Activated CD4-positive, alpha-beta T cell treated with anti-CD3 and anti-CD28 coated beads for 24 hours (primary cell): Measurements from ENCODE around the gene RXRB.

Experiments used
- DNase-seq, 2 donors: peaks; one replicate each; pipeline ENCODE4 v3.0.0-alpha.2; 2020; ENCODE audit warnings: low read depth in 2 of 2

The RXRB gene

GRCh38 chr6:33176906-33177305 is 23.6 kb downstream of the RXRB start:
- DNase-seq, result no peak

DNA sequence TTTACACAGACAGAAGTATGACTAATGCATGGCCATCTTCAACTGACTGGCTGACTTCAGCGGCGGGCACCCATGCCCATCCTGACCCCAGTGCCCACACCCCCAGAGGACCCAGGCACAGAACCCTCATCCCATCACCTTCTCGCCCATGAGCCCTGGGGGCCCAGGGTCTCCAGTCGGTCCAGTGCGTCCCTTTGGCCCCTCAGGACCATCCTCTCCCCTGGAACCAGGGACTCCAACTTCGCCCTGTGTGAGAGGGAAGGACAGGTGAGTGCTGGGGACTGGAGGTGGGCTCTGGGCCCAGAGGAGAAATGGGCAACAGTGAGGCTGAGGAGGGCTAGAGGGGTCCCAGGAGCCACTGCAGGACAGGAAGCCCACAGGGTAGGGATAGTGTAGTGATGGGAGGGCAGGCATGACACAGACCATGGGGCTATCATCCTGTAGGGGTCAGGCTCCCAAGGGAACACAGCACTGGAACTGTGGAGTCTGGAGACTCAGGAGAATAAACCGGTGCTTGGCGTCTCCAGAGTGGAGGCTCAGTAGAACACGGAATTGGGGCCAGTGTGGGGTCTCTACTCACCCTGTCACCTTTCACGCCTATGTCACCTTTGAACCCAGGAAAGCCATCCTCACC is 24.9 kb downstream of the RXRB start:
- DNase-seq, result no peak

GRCh38 chr6:33174784-33175183 is 25.7 kb downstream of the RXRB start:
- DNase-seq, result no peak

DNA sequence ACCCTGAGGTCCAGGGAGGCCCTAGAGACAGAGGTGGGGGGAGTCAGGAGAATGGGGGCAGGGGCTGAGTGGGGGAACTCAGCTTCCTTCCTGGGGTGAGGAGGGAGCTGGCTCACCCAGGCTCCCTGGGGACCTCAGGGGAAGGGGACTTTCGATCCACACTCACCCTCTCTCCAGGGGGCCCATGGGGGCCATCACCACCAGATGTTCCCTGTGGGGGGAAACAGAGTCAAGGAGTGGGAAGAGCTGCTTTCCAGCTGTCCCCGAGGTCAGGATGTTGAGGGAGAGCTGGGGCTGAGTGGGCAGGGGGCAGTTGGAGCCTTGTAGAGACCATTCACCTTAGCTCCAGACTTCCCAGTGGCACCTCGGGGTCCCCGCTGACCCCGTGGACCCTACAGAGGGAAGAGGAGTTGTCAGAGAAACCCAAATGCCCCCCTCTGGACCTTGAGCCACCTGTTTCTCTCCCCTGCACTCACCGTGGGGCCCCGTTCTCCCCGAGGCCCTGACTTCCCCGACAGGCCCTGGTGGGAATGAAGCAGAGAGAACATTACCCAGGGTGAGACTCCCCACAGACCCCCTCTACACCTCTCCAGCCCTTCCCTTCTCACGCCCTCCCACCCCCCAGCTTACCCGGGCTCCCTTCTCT is 26.8 kb downstream of the RXRB start:
- no peak for DNase-seq

- DNase-seq, result no peak
These were observed 27.6 kb downstream of the RXRB start for GRCh38 chr6:33172688-33173534.

- no peak for DNase-seq
These were observed 28.4 kb downstream of the RXRB start for GRCh38 chr6:33171880-33172687.

DNA sequence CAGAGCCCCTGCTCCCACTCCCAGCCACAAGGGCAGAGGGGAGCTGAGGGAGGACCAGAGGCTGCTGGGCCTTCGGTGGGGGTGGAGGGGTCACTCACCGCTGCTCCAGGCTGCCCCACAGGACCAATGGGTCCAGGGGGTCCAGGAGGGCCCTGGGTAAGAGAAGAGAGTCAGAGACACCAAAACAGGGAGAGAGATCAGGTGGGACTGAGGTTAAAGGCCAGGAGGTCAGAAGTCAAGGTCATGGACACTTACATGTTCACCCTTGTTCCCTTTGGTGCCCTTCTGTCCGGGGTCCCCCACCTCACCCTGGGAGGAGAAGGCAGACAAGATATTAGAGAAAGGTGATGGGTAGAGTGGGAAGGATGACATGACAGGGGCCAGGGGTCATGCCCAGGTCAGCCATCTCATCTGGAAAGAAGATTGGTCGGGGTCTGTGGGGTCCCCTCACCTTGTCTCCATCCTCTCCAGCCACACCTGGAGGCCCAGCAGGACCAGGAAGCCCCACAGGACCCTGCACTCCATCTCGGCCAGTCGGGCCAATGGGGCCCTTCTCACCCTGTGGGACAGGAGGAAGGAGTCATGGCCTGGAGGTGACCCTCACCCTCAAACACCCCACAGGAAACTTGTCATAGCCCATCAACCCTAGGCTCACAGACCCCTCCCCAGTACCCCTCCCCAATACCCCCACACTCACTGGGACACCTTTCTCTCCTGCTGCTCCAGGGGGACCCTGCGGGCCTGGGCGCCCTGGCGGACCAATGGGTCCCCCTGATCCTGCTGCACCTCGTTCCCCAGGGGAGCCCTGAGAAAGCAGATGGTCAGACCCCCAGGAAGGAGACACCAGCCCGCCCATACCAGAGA is 29.2 kb downstream of the RXRB start:
- DNase-seq, result no peak

GRCh38 chr6:33170176-33171015 is 30.1 kb downstream of the RXRB start:
- no peak for DNase-seq

DNA sequence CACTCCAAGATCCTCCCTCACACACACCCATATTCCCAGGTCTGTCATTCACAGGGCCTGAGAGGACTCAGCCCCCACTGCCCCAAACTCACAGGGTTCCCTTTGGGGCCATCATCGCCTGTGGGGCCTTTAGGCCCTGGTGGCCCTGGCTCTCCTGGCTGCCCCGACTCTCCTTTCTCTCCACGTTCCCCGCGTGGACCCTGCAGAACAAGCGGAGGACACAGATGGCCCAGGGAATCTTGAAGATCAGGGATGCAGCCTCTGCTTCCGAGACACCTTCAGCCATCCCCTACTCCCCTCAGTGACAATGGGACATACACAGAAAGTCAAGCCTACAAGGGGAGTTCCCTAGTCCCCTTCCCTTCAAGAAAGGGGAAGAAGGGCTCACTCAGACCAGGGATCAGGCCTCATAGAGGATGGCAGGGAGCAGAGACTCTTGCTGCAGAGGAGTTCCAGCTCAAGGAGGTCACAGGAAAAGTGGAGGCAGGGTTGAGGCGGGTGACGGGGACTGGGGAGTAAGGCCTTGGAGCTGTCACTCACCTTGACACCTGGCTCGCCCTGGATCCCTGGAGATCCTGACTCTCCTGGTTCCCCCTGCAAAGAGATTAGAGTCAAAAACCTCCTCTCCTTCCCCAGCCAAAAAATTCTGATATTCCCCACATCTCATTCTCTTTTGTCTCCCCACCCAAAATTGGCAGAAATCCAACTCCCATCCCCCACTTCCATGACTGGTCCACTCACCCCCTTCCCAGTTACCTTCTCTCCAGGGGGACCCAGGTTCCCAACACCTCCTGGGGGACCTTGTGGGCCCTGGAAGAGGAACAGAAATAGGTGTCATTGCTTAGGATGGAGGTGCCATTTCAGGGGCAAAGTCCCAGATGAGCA is 30.9 kb downstream of the RXRB start:
- DNase-seq, result no peak

DNA sequence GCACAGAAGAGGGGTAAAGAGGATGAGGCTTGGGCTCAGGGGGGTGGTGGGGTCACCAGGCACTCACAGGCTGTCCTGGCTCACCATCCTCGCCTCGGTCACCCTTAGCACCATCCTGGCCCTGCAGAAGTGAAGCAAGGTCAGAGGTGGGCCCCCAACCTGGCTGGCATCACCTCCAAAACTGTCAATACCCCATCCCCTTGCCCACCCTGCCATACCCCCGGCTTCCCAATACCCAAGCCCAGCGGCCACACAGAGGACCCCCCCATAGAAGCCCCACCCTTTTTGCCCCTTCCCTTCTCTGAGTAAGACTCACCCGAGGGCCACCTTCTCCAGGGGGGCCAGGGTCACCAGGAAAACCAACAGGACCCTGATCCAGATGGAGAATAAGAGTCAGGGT is 31.8 kb downstream of the RXRB start:
- DNase-seq, result no peak

DNA sequence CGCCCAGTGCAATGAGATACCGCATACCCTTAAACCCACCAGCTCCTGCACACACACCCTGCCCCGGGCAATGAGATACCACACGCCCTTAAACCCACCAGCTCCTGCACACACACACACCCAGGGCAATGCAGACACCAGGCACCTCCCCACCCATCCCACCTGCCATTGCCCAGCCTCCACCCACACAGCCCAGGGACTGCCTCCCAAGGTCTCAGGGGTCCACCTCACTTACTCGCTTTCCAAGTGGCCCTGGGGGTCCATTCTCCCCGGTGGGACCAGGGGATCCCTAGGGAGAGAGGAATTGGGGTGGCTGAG is 32.2 kb downstream of the RXRB start:
- DNase-seq, result no peak

DNA sequence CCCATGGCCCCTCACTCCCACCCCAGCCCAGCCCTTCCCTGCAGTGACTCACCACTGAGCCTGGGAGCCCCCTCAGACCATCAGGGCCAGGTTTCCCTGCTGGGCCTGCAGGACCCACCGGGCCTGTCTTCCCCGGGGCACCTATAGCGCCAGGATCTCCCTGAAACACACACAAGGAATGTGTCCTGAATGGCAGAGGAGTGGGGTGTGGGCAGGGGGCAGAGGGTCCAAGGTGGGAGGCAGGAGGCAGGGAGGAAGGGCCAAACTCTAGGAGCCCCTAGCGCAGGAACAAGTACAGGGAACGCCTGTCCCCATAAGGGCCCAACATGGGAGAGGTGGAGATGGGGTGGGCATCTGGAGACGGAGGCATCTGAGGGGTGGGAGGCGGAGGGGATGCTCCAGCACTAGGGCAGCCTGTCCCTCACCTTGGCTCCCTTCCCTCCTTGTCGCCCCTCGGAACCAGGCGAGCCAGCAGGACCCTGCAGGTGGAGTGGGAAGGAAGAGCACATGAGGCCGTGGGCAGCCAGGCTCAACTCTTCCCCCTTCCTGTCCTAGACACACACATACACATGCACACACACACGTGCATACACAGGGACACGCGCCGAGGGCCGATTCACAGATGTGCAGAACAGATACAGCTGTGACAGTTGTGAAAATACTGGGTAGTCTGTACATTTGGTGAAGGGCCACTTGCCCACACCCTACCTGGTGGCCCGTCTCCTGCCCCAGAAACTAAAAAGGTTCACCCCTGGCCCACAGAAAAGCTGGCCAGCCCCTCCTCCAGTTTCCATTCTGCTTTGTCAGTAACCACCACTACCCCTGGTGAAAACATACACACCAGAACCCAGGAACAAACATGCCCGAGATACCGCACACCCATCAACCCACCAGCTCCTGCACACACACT is 32.8 kb downstream of the RXRB start:
- DNase-seq, result no peak

DNA sequence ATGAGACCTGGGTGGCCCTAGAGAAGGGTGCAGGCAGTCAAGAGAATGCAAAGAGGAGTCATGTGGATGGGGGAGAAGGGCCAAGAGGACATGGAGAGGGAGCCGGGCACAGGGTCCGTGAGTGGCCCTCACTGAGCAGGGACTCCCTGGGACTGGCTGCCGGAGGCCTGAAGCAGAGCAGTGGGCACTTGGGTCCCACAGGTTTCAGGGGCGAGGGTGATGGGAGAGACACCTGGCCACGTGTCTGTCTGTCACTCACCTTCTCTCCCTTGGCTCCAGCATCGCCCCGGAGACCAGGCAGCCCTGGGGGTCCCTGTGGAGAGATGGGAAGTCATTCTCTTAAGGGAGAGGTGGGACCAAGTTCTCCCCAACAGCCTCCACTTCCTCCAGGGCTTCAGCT is 33.7 kb downstream of the RXRB start:
- DNase-seq, result no peak

- DNase-seq, result no peak
These were observed 34.1 kb downstream of the RXRB start for GRCh38 chr6:33166363-33166762.

DNA sequence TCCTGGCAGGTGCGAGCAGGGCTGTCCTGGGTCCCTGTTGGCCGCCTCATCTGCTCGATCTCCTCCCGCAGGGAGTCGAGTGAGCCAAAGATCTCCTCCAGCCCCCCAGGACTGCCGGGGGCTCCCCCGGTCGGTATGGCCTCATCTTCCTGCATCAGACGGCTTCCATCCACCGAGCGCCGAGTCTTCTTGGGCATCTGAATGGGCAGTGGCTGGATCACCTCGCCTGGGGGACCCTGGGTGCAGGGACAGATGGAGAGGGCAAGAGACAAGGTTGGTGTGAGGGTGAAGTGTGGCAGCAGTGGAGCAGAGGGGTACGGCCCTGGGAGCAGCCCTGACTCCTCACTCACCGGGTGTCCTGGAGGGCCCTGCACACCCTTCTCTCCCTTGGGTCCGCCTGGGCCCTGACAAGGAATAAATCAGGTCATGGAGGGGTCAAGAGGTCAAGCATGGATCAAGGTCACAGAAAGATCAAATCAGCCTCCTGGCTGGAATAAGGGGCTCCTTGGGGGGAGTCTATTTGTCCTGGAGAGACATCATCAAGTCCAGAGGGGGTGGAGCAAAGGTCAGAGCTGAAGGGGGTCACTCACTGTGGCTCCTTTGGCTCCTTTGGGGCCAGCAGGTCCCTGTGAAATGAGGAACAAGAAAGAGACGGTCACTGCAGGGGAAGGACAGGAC is 34.7 kb downstream of the RXRB start:
- no peak for DNase-seq

DNA sequence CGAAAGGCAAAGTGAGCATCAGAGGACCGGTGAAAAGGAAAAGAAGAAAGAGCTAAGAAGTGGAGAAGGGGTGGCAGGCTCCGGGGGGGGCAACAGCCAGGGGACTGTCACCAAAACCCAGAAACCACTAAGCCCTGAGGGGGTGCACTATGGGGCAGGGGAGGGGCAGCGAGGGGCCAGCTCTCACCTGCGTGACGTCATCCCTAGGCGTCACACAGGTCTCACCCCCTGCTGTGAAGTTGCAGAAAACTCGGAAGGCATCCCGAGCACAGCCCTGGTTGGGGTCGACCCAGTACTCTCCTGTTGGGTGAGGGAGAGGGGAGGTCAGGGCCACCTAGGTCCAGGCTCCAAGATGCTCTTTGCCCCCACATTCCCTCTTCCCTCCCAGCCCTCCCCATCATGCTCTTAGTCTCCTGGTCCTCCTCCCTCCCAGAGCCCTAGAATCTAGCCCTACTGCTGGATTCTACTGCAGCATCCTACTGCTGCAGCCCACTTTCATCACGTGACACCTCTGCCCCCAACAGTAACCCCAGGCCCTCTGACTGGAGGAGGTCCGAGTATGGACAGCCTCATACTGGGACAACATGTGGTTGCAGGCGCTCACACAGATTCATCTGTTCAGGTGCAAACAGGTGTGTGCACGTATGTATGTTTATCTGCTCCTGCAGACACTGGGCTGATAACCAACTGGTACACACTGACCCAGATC is 35.6 kb downstream of the RXRB start:
- DNase-seq, result no peak

DNA sequence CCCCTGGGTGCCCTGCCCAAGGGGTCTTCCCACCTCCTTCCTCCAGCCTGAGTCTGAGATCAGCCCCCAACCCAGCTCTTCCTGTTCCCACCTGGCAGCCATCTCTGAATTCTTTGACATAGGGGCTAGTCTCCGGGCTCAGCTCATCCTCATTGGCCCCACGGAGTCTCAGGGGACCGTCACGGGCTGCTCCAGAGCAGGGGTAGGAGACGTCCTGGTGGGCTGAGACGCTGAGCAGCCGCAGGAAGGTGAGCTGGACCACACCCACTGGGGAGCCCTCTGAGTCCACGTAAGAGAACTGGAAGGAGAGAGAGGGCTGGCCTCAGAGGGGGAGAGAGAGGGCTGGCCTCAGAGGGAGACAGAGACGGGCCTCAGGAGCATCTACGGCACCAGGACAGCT is 36.3 kb downstream of the RXRB start:
- no peak for DNase-seq
